Measurements from ENCODE around the gene SLTM.
"Not testable (repeated sequence)": the region's sequence is repeated elsewhere in the genome, so short reads cannot be mapped to it uniquely, and the experiment has no call there.

The SLTM gene

DNA sequence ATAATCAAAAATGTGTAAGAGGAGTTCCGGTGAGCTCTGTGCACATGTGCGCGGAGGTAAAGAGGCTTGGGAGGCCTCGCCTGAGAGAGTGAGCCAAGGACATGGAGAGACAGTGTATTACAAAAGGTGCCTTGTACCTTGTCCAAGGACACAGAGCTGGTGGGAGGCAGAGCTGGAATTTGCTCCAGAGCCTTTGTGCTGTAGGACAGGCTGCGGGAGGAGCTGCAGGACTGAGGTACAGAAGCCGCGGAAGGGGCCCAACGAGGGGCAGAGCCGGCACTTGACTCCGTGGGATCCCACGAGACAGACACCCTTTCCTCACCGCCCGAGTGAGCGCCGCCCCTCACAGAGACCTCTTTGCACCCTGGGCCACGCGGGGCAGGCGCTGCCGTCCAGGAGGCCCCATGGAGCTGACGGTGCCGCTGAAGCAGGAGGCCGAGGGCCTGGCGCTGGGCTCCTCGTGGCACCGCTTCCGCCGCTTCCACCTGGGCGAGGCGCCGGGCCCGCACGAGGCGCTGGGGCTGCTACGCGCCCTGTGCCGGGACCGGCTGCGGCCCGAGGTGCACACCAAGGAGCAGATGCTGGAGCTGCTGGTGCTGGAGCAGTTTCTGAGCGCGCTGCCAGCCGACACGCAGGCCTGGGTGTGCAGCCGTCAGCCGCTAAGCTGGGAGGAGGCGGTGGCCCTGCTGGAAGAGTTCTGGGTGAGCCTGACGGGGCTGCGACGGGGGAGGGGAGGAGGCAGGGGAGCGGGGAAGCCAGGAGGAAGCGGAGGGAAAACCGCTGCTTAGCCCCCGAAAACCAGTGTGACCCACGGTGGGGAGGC is 68.7 kb downstream of the SLTM start:
- peak overlapping the region; percentile 26 for H3K4me3 Mint-ChIP-seq
- H3K27me3 Mint-ChIP-seq (ENCODE audit: low read depth, poor library complexity), result peaks cover 11% of the 10 kb centered on the region
- TF ChIP-seq, protein P1, sequence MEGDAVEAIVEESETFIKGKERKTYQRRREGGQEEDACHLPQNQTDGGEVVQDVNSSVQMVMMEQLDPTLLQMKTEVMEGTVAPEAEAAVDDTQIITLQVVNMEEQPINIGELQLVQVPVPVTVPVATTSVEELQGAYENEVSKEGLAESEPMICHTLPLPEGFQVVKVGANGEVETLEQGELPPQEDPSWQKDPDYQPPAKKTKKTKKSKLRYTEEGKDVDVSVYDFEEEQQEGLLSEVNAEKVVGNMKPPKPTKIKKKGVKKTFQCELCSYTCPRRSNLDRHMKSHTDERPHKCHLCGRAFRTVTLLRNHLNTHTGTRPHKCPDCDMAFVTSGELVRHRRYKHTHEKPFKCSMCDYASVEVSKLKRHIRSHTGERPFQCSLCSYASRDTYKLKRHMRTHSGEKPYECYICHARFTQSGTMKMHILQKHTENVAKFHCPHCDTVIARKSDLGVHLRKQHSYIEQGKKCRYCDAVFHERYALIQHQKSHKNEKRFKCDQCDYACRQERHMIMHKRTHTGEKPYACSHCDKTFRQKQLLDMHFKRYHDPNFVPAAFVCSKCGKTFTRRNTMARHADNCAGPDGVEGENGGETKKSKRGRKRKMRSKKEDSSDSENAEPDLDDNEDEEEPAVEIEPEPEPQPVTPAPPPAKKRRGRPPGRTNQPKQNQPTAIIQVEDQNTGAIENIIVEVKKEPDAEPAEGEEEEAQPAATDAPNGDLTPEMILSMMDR (IDR thresholded peaks at IDR 0.05), result no peak
- peak overlapping the region; percentile 70 for H3K27ac Mint-ChIP-seq
- H3K36me3 Mint-ChIP-seq (ENCODE audit: low read depth), result peaks cover 20% of the 10 kb centered on the region
- DNase-seq, result peak; percentile 10
- peaks cover 8% of the 10 kb centered on the region for H3K4me1 Mint-ChIP-seq
- peaks cover 16% of the 10 kb centered on the region for H3K9me3 Mint-ChIP-seq

DNA sequence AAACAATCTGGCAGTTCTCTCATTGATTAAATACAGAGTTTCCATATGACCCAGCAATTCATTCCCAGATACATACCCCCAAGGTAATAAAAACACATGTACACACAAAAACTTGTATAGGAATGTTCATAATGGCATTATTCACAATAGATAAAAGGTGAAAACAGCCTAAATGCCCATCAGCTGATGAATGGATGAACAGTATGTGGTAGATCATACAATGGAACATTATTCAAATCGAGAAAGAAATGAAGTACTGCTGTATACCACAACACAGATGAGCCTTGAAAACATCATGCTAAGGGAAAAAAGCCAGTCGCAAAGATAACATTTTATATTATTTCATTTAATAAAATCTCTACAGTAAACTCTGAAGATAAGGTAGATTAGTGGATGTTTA is 71.2 kb downstream of the SLTM start:
- TF ChIP-seq, protein P1 (IDR thresholded peaks at IDR 0.05), result no peak
- peaks cover 8% of the 10 kb centered on the region for H3K4me1 Mint-ChIP-seq
- no peak overlapping the region for H3K4me3 Mint-ChIP-seq
- peaks cover 9% of the 10 kb centered on the region for H3K9me3 Mint-ChIP-seq
- no peak for DNase-seq
- H3K27me3 Mint-ChIP-seq (ENCODE audit: low read depth, poor library complexity), result peaks cover 7% of the 10 kb centered on the region
- H3K27ac Mint-ChIP-seq, result no peak overlapping the region
- peaks cover 11% of the 10 kb centered on the region for H3K36me3 Mint-ChIP-seq (ENCODE audit: low read depth)

DNA sequence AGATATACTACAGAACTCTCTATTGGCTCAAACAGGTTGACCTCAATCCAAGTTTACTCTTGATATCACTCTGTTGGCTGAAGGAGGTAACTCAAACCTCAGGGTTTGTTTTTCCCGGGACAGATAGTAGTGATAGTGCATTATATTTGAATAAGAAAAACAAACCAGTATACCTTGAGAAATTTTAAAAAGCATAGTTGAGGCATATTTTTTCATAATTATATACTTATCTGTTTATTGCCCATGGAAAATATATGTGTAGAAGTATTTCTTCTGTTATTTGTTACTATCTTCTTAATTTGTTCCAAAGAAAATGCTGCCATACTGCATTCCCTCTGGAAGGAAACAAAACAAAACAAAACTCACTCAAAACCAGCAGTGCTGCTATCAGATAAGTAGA is 76.9 kb downstream of the SLTM start:
- H3K4me1 Mint-ChIP-seq; H3K9me3 Mint-ChIP-seq; DNase-seq; H3K4me3 Mint-ChIP-seq; H3K27ac Mint-ChIP-seq; H3K27me3 Mint-ChIP-seq (ENCODE audit: low read depth, poor library complexity): not testable (repeated sequence)
- peaks cover 16% of the 10 kb centered on the region for H3K36me3 Mint-ChIP-seq (ENCODE audit: low read depth)

DNA sequence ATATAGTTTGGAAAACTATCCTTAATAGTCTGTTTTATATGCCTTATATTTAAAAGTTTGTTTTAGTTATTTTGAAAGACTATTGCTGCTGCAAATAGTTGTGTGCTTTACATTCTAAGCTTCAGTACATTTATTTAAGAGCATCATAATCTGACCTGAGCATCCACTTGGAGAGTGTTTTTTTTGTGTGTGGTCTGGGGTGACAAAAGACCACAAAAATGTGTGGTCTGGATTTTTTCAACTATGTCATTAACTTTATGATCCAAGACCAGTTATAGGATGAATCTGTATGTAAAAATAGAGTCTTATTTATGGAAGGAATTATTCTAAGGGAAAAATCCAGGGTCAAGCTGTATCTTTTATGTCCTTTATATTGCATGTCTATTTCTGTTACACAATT is 77.4 kb downstream of the SLTM start:
- Mint-ChIP-seq H3K9me3 (no peaks in the 10 kb centered on the region), H3K36me3 (ENCODE audit: low read depth) (peaks cover 18% of the 10 kb centered on the region), H3K27me3 (ENCODE audit: low read depth, poor library complexity) (no peaks in the 10 kb centered on the region), H3K4me3 (no peak overlapping the region), H3K4me1 (no peaks in the 10 kb centered on the region), H3K27ac (no peak overlapping the region)
- TF ChIP-seq, protein P1 (IDR thresholded peaks at IDR 0.05), result no peak
- DNase-seq, result no peak

DNA sequence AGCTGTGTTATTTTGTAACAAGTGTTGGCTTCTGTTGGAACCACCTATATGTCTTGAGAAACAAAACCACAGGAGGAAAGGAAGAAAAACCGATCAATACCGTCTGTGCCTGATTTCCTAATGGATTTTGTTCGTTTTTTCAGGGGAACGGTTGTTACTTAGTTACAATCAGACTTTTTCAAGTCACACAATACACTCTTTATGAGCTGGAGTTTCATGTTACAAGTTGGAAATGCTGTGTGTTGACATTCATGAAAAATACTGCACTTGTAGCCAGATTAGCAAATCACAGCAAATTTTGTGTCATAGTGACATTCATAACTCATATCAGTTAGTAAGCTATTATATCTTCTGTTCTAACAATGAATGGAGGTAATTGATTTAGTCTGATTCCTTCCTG is 78.9 kb downstream of the SLTM start:
- H3K4me1 Mint-ChIP-seq, result no peaks in the 10 kb centered on the region
- peaks cover 24% of the 10 kb centered on the region for H3K36me3 Mint-ChIP-seq (ENCODE audit: low read depth)
- H3K4me3 Mint-ChIP-seq, result no peak overlapping the region
- no peaks in the 10 kb centered on the region for H3K27me3 Mint-ChIP-seq (ENCODE audit: low read depth, poor library complexity)
- peak overlapping the region; percentile 26 for H3K27ac Mint-ChIP-seq
- DNase-seq, result no peak
- H3K9me3 Mint-ChIP-seq, result no peaks in the 10 kb centered on the region
- TF ChIP-seq, protein P1 (IDR thresholded peaks at IDR 0.05), result no peak

DNA sequence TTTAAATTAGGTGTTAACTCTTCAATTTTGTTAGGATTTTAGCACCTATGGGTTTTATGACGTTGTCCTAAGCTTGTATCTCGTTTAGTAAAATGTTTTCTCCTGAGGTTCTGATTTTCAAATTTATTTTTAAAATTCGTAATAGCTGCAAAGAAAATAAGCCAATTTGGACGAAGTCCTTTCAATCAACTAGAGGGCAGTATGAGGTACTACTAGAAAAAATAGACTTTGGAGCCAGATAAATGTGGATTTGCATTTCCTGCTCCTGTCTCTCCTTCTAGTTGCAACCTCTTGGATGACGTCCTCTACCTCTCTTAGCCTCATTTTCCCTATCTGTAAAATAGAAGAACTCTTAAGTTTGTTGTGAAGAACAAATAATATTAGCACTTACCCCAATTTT is 81.1 kb downstream of the SLTM start:
- no peaks in the 10 kb centered on the region for H3K27me3 Mint-ChIP-seq (ENCODE audit: low read depth, poor library complexity)
- no peak for DNase-seq
- TF ChIP-seq, protein P1 (IDR thresholded peaks at IDR 0.05), result no peak
- H3K9me3 Mint-ChIP-seq, result no peaks in the 10 kb centered on the region
- no peaks in the 10 kb centered on the region for H3K4me1 Mint-ChIP-seq
- H3K27ac Mint-ChIP-seq, result no peak overlapping the region
- H3K36me3 Mint-ChIP-seq (ENCODE audit: low read depth), result peaks cover 43% of the 10 kb centered on the region
- no peak overlapping the region for H3K4me3 Mint-ChIP-seq

DNA sequence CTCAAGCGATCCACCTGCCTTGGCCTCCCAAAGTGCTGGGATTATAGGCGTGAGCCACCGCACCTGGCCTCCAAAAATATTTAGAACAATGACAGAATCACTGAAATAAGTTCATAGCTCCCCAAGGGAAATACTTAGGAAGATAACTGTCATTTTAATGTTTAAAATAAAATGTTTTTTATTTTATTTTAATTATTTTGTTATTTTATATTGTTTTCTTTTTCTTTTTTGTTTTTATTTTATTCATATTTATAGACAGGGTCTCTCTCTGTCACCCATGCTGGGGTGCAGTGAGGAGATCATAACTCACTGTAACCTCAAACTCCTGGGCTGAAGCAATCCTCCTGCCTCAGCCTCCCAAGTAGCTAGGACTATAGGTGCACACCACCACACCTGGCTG is 82.3 kb downstream of the SLTM start:
- H3K4me3 Mint-ChIP-seq; H3K4me1 Mint-ChIP-seq; DNase-seq; H3K9me3 Mint-ChIP-seq; H3K27ac Mint-ChIP-seq; H3K27me3 Mint-ChIP-seq (ENCODE audit: low read depth, poor library complexity): not testable (repeated sequence)
- H3K36me3 Mint-ChIP-seq (ENCODE audit: low read depth), result peaks cover 49% of the 10 kb centered on the region

Measured in nephron progenitor cell (in vitro differentiated cells).